SK-N-SH (cell line): ENCODE measurements around the gene LUC7L2. TPM values are rescaled to one million over a fixed set of nuclear protein-coding genes. Genes with fewer than 3 reads are reported as not detected.
A peak's percentile ranks its signal among the peaks of the same experiment; 100 is the strongest.
"Not testable (repeated sequence)": the region's sequence is repeated elsewhere in the genome, so short reads cannot be mapped to it uniquely, and the experiment has no call there.

Experiments used
- CTCF ChIA-PET: fragments of 300-600, 350-600 bp; formaldehyde crosslinking; extraction: SDS; loops from one replicate; lab custom pipeline; 2021; lab: Yijun Ruan, JAX
- POLR2A ChIA-PET: fragments of 350-600 bp; sonication (Branson Sonifier 250); formaldehyde crosslinking; extraction: SDS; loops from one replicate; lab custom pipeline; 2020; ENCODE audit warnings: antibody characterized with exemption, inconsistent platforms; lab: Yijun Ruan, JAX
- DNase-seq: peaks from one replicate; pipeline ENCODE4 v3.0.0; 2012
- H2AFZ ChIP-seq: fragments of 200-600 bp; sonication (generic); 2 replicates; pipeline ENCODE4 v1.8.1; 2016; ENCODE audit warnings: antibody characterized with exemption, mild to moderate bottlenecking, low read depth
- H3F3A ChIP-seq: fragments of 200-600 bp; sonication (generic); replicated peaks from 2 replicates; pipeline ENCODE3; 2016; ENCODE audit warnings: antibody characterized with exemption, mild to moderate bottlenecking; ENCODE audit not compliant: insufficient read depth
- H3K27ac ChIP-seq, 2 experiments: fragments of 200-500 bp in 1 of 2; fragments of 200-600 bp in 1 of 2; sonication (Bioruptor generic) in 1 of 2; sonication (generic), shearing (Covaris generic) in 1 of 2; 2 replicates each; pipeline versions ENCODE4 v1.5.1 to v1.6.1; 2014 to 2016; ENCODE audit warnings: low read depth in 2 of 2, inconsistent platforms in 1 of 2, low read length in 1 of 2, mild to moderate bottlenecking in 1 of 2, mixed read lengths in 1 of 2
- H3K27me3 ChIP-seq: fragments of 200-600 bp; sonication (generic), shearing (Covaris generic); 2 replicates; pipeline ENCODE4 v1.6.1; 2016; ENCODE audit warnings: mixed run types; ENCODE audit not compliant: insufficient read depth
- H3K36me3 ChIP-seq, 2 experiments: fragments of 200-500 bp in 1 of 2; fragments of 200-600 bp in 1 of 2; sonication (Bioruptor generic) in 1 of 2; sonication (generic) in 1 of 2; replicated peaks in 1 of 2; 2 replicates each; pipeline versions ENCODE3 to v1.5.1; 2014 to 2016; ENCODE audit warnings: low read length in 1 of 2, mild to moderate bottlenecking in 1 of 2; ENCODE audit not compliant: insufficient read depth in 2 of 2, control insufficient read depth in 1 of 2
- H3K4me1 ChIP-seq, 2 experiments: fragments of 200-500 bp in 1 of 2; fragments of 200-600 bp in 1 of 2; sonication (Bioruptor generic) in 1 of 2; sonication (generic), shearing (Covaris generic) in 1 of 2; 2 replicates each; pipeline versions ENCODE4 v1.5.1 to v1.6.1; 2014 to 2016; ENCODE audit warnings: low read depth in 1 of 2, low read length in 1 of 2, mixed run types in 1 of 2; ENCODE audit not compliant: insufficient read depth in 2 of 2, control insufficient read depth in 1 of 2
- H3K4me2 ChIP-seq: fragments of 200-600 bp; sonication (generic), shearing (Covaris generic); 2 replicates; pipeline ENCODE4 v1.6.1; 2017; ENCODE audit warnings: mixed run types
- H3K4me3 ChIP-seq, 2 experiments: fragments of 200-500 bp in 1 of 2; fragments of 200-600 bp in 1 of 2; sonication (Bioruptor generic) in 1 of 2; sonication (generic), shearing (Covaris generic) in 1 of 2; 2 replicates each; pipeline versions ENCODE4 v1.5.1 to v1.8.1; 2014 to 2016; ENCODE audit warnings: low read depth in 2 of 2, inconsistent platforms in 1 of 2, low read length in 1 of 2, mild to moderate bottlenecking in 1 of 2, mixed read lengths in 1 of 2, moderate library complexity in 1 of 2
- H3K79me2 ChIP-seq: fragments of 200-600 bp; sonication (generic); 2 replicates; pipeline ENCODE4 v1.8.1; 2017; ENCODE audit warnings: mild to moderate bottlenecking; ENCODE audit not compliant: insufficient read depth
- H3K9ac ChIP-seq: fragments of 200-600 bp; sonication (generic); 2 replicates; pipeline ENCODE4 v1.6.1; 2017; ENCODE audit warnings: mixed run types
- H3K9me2 ChIP-seq: fragments of 200-600 bp; sonication (generic); 2 replicates; pipeline ENCODE4 v1.6.1; 2017; ENCODE audit warnings: mixed run types
- H3K9me3 ChIP-seq: fragments of 200-600 bp; sonication (generic); 2 replicates; pipeline ENCODE4 v1.6.1; 2017; ENCODE audit warnings: mixed run types, mild to moderate bottlenecking, moderate library complexity
- H4K20me1 ChIP-seq: fragments of 200-600 bp; sonication (generic); 2 replicates; pipeline ENCODE4 v1.6.1; 2017; ENCODE audit warnings: mild to moderate bottlenecking, mixed run types; ENCODE audit not compliant: insufficient read depth
- CHD2 ChIP-seq: fragments of 150-350 bp; IDR thresholded peaks from 2 replicates; pipeline ENCODE4 v1.6.1; 2018; ENCODE audit warnings: low read length; ENCODE audit not compliant: partially characterized antibody
- CTCF ChIP-seq: fragments of 200-600 bp; sonication (generic); IDR thresholded peaks from 2 replicates; pipeline ENCODE4 v1.6.1; 2017; ENCODE audit warnings: antibody characterized with exemption, mild to moderate bottlenecking, moderate library complexity
- FOSL2 ChIP-seq: IDR thresholded peaks from 2 replicates; pipeline ENCODE4 v1.4.0; 2012; ENCODE audit warnings: low read depth, mild to moderate bottlenecking, moderate library complexity, borderline replicate concordance
- GATA2 ChIP-seq: sonication (generic); formaldehyde crosslinking; IDR thresholded peaks from 2 replicates; pipeline ENCODE4 v1.5.0; 2020; ENCODE audit warnings: mild to moderate bottlenecking, missing genetic modification reagents
- MEF2A ChIP-seq: IDR thresholded peaks from 2 replicates; pipeline ENCODE4 v1.4.0; 2012; ENCODE audit warnings: low read depth, borderline replicate concordance
- NRF1 ChIP-seq: IDR thresholded peaks from 2 replicates; pipeline ENCODE4 v1.6.1; 2012; ENCODE audit warnings: low read depth, mild to moderate bottlenecking, low read length
- RAD21 ChIP-seq: IDR thresholded peaks from 2 replicates; pipeline ENCODE4 v1.6.1; 2012; ENCODE audit warnings: mild to moderate bottlenecking, low read length
- RFX5 ChIP-seq: IDR thresholded peaks from 2 replicates; pipeline ENCODE4 v1.6.1; 2012; ENCODE audit warnings: mild to moderate bottlenecking, improper control_type of control experiment, low read length
- RXRA ChIP-seq: IDR thresholded peaks from 2 replicates; pipeline ENCODE4 v1.4.0; 2012; ENCODE audit warnings: low read depth, mild to moderate bottlenecking, borderline replicate concordance
- WGBS: methylation state at CpG from one replicate; pipeline ENCODE4 v1.1.6; 2017; ENCODE audit warnings: low lambda C conversion rate; 5-methylcytosine and 5-hydroxymethylcytosine counted together
- polyA plus RNA-seq, 3 experiments: library from polyadenylated mRNA; depleted of rRNA; stranded (reverse); fragments of >200 nt; gene quantifications; 2 replicates each; pipeline ENCODE4 v1.2.3, GENCODE V29; 2012

LUC7L2 gene
- polyA plus RNA-seq, 1 of the 3 experiments (the other 2 are of a cell fraction), result 45.7 TPM

GRCh38 chr7:139317939-139318505, 41.7 kb upstream of the LUC7L2 start:
- Histone ChIP-seq H3K4me2 (no peak overlapping the region), H3K4me1 (no peaks in the 10 kb centered on the region), H3K4me3 (no peak overlapping the region), H3K9me2 (no peaks in the 10 kb centered on the region), H3K79me2 (no peaks in the 10 kb centered on the region), H3K9ac (no peak overlapping the region), H3K27me3 (no peaks in the 10 kb centered on the region), H3K9me3 (no peaks in the 10 kb centered on the region), H3F3A (no peaks in the 10 kb centered on the region), H4K20me1 (no peaks in the 10 kb centered on the region), H2AFZ (no peak overlapping the region), H3K27ac (no peak overlapping the region), H3K36me3 (no peaks in the 10 kb centered on the region)
- WGBS, result 87% methylated on average over 5 of the region's 5 CpGs
- ChIA-PET POLR2A (no interaction called here), CTCF (interaction anchor here (1.0 to 1.3 kb wide), 2 partner anchors 15 to 26 kb away, joined by 3 read pairs; no protein-coding TSS in a partner anchor)
- DNase-seq, result no peak
- TF ChIP-seq GATA2 (CRISPR knock-in tag), result no peak
- TF ChIP-seq NRF1, result no peak
- no peak for TF ChIP-seq CTCF
- no peak for TF ChIP-seq RAD21
- no peak for TF ChIP-seq RXRA
- TF ChIP-seq FOSL2, result no peak

- no peak for DNase-seq
- no peaks in the 10 kb centered on the region for H3K9me3 ChIP-seq
- no peak overlapping the region for H3K9ac ChIP-seq
- peak overlapping the region; percentile 32; the same call in 1 of the 2 replicates for H2AFZ ChIP-seq
- no peaks in the 10 kb centered on the region for H3K4me1 ChIP-seq
- H3K36me3 ChIP-seq, result no peaks in the 10 kb centered on the region
- no peak overlapping the region for H3K27ac ChIP-seq
- CTCF ChIA-PET, result interaction anchor here (1.0 to 1.9 kb wide), 4 partner anchors 12 to 178 kb away, joined by 3 to 5 read pairs (median 4); no protein-coding TSS in a partner anchor
- no peaks in the 10 kb centered on the region for H3K79me2 ChIP-seq
- no peaks in the 10 kb centered on the region for H3K27me3 ChIP-seq
- H3F3A ChIP-seq, result no peaks in the 10 kb centered on the region
- H4K20me1 ChIP-seq, result no peaks in the 10 kb centered on the region
- POLR2A ChIA-PET, result no interaction called here
- H3K4me3 ChIP-seq, result no peak overlapping the region
- H3K9me2 ChIP-seq, result no peaks in the 10 kb centered on the region
- TF ChIP-seq MEF2A, result no peak
- no peak for TF ChIP-seq RFX5
- no peak for TF ChIP-seq CHD2
- peak; percentile 56 for TF ChIP-seq CTCF
- TF ChIP-seq RAD21, result peak; percentile 49
- no peak overlapping the region for H3K4me2 ChIP-seq
- WGBS, result 85% methylated on average over 11 of the region's 11 CpGs
Observed at GRCh38 chr7:139321071-139321745, 38.5 kb upstream of the LUC7L2 start.

GRCh38 chr7:139324709-139325108, 35.0 kb upstream of the LUC7L2 start:
- POLR2A ChIA-PET, DNase-seq, H3K4me2 ChIP-seq, H3K9me3 ChIP-seq, H3K27ac ChIP-seq, H2AFZ ChIP-seq, H3K4me3 ChIP-seq, H3K4me1 ChIP-seq, H3K27me3 ChIP-seq, H3F3A ChIP-seq, H3K79me2 ChIP-seq, H3K36me3 ChIP-seq, H3K9ac ChIP-seq, H4K20me1 ChIP-seq, H3K9me2 ChIP-seq: not testable (repeated sequence)
- WGBS, result 92% methylated on average over 11 of the region's 11 CpGs
- CTCF ChIA-PET, result interaction anchor here (0.8 kb wide), 1 partner anchor 15 kb away, joined by 3 read pairs; no protein-coding TSS in a partner anchor
